NCI-H510A treated with DMSO at 0.1 percent for 48 hours (cell line): ENCODE data around the gene DHX35.
"Not testable (repeated sequence)": the region's sequence is repeated elsewhere in the genome, so short reads cannot be mapped to it uniquely, and the experiment has no call there.

Experiments used
- DNase-seq: peaks from one replicate; lab custom pipeline; 2025; lab: John Stamatoyannopoulos, UW

Gene DHX35

GRCh38 chr20:38979842-38980241, 17.7 kb downstream of the DHX35 start:
- DNase-seq, result no peak

GRCh38 chr20:38982291-38982690, 20.1 kb downstream of the DHX35 start:
- no peak for DNase-seq

- DNase-seq, result no peak
Observed at GRCh38 chr20:38985060-38985459, 22.9 kb downstream of the DHX35 start.

- no peak for DNase-seq
Observed at GRCh38 chr20:38985603-38986170, 23.5 kb downstream of the DHX35 start.

GRCh38 chr20:38986663-38987062, 24.5 kb downstream of the DHX35 start:
- DNase-seq, result no peak

GRCh38 chr20:38987777-38988176, 25.6 kb downstream of the DHX35 start:
- no peak for DNase-seq

GRCh38 chr20:38990728-38991127, 28.6 kb downstream of the DHX35 start:
- no peak for DNase-seq

- no peak for DNase-seq
Observed at GRCh38 chr20:38991814-38992704, 29.9 kb downstream of the DHX35 start.

- no peak for DNase-seq
Observed at GRCh38 chr20:38995536-38996044, 33.4 kb downstream of the DHX35 start.

- DNase-seq, result not testable (repeated sequence)
Observed at GRCh38 chr20:38996866-38997265, 34.7 kb downstream of the DHX35 start.

GRCh38 chr20:38997622-38998021, 35.5 kb downstream of the DHX35 start:
- DNase-seq, result no peak

- DNase-seq, result no peak
Observed at GRCh38 chr20:38999217-38999616, 37.1 kb downstream of the DHX35 start.

GRCh38 chr20:38999965-39000910, 38.1 kb downstream of the DHX35 start:
- DNase-seq, result no peak

- peak; percentile 72 for DNase-seq
Observed at GRCh38 chr20:39004508-39004907, 42.4 kb downstream of the DHX35 start.

- no peak for DNase-seq
Observed at GRCh38 chr20:39009348-39009747, 47.2 kb downstream of the DHX35 start.

GRCh38 chr20:39010496-39010895, 48.4 kb downstream of the DHX35 start:
- peak; percentile 45 for DNase-seq

- DNase-seq, result no peak
Observed at GRCh38 chr20:39013662-39014109, 51.5 kb downstream of the DHX35 start.

- no peak for DNase-seq
Observed at GRCh38 chr20:39016041-39016440, 53.9 kb downstream of the DHX35 start.

- DNase-seq, result no peak
Observed at GRCh38 chr20:39016506-39016905, 54.4 kb downstream of the DHX35 start.

GRCh38 chr20:39019027-39019426, 56.9 kb downstream of the DHX35 start:
- DNase-seq, result no peak

- no peak for DNase-seq
Observed at GRCh38 chr20:39019805-39020325, 57.7 kb downstream of the DHX35 start.

GRCh38 chr20:39021748-39022147, 59.6 kb downstream of the DHX35 start:
- DNase-seq, result no peak
